GM18909 (cell line): ENCODE data around the gene ATP6V0E1.

Experiments
- ATAC-seq: cut with Tn5 transposase; IDR thresholded peaks from one replicate; pipeline ENCODE4 v1.9.1; 2021; ENCODE audit warnings: mild to moderate bottlenecking; ENCODE audit not compliant: unreplicated experiment, poor library complexity

ATP6V0E1 gene

DNA sequence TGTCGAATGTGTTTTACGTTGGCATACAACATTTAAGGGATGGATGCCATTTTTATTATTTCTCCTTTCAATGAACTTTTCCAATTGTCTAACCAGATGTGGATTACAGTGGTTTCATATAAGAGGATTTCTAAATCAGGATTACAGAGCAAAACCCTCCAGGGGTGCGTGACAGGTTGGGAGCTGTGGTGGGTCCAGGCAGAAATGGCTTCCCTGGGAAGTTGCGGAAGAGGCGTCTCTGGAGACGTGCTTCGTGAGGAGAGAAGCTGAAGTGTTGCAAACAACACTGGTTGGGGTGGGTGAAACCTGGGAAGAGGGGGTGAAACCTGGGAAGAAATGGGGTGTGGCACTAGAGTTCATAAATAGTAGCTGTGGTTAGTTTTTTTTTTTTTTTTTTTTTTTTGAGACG is 28.8 kb upstream of the ATP6V0E1 start:
- no peak for ATAC-seq

DNA sequence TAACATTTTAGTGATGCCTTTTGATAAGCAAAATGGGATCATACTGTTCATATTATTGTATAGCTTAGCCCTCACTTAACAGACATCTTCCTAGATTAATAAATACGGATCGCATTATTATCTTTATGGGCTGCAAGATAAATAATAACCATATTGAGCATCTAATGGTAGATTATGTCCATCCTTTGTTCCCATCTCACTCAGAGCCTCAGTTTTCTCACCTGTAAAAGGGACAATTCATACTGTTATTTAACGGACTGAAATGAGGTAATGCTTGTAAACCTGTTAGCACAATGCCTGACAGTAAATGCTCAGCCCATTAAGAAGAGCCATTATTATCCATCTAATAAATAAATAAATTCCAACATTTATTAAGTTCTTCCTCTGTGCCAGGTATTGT is 27.3 kb upstream of the ATP6V0E1 start:
- no peak for ATAC-seq

DNA sequence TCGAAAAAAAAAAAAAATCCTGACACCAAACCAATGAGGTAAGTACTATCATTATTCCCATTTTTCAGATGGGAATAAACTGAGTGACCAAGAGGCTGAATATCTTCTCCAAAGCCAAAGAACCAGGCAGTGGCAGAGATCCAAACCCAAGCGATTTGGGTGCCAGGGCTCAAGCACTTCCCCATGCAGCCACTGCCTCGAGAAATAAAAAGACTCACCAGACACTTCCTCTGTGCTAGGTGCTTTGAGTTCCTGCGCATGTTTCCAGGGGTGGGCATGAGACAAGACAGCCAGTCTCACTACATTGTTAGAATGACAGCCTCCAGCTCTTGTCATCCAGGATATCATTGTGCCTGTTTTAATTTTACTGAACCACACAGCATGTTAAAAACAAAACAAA is 26.6 kb upstream of the ATP6V0E1 start:
- ATAC-seq, result no peak

DNA sequence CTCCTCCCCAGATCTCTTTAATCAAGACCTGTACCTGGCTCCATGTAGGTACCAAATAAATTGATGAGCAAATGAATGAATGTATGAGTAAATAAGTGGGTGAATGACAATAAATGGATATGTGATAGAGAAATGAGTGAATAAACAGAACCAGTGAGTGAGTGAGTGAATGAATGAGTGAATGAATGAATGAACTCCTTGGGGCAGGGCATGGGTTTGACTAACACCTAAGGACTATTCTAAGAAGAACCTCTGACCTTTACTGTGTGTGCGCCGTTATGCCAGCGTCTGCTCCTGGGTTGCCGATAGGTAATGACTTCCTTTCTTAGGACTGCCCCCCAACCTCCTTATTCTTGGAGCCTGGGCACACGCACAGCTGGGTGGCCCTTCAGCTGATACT is 26.1 kb upstream of the ATP6V0E1 start:
- no peak for ATAC-seq

DNA sequence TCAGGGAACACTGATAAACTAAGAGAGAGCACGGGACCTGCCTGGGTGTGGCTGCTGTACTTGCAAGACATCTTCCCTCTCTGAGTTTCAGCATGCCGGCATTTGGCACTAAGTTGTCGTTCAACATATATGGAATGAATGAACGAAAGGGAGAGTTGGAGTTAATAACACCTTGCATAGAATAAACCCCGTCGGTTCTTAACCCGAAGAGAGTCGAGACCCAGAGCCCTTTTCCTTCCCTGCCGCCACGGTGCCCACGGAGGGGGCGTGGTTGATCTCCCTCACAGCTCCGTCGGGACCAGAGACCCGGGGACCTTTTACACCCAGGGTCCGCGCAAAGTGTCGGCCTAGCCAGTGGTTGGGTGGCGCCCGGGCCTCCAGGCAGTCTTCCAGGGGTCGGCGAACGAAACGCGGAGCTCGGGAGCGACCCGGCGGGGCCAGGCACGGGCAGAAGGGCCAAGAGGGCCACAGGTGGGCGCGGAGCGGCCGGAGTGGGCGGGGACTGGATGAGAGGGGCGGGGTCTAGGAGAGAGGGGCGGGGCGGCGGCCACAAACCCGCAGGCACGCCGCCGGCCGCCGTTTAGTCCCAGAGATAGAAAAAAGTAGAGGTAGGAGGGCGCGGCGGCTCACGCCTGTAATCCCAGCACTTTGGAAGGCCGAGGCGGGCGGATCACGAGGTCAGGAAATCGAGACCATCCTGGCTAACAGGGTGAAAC is 25.1 kb upstream of the ATP6V0E1 start:
- peak; percentile 65 for ATAC-seq

DNA sequence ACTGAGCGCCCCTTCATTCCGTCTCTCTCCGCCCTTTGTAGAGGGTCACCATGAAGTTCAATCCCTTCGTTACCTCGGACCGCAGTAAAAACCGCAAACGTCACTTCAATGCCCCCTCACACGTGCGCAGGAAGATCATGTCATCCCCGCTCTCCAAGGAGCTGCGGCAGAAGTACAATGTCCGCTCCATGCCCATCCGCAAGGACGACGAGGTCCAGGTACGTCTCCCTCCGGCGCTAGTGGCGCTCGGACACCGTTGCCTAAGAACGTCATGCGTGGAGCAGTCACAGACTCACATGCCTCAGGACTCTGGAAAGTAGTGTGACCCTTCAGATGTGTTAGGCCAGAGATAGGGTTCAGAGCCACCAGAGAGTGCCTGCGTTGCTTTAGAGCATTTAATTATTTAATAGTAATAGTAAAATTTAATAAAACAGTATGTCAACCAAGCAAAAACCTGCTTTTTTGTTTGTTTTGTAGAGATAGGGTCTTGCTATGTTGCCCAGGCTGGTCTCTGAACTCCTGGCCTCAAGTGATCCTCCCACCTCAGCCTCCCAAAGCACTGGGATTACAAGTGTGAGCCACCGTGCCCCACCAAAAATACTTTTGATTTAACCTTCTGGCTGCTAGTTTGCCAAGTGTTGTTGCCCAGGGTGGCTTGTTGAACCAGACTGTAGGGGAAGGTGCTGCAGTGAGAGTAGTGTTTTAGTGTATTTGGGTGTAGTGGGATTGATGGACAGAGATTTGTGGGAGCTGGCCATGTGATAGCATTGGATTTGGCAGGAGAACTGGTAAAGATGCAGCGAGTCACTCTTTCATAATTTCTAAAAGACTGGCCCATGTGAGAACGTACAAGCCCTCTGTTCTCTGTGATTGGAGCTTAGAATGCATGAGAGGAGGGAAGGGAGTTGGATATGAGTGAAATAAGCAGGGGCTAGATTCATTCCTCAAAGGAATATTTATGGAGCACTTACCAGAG is 23.5 kb upstream of the ATP6V0E1 start:
- ATAC-seq, result no peak

DNA sequence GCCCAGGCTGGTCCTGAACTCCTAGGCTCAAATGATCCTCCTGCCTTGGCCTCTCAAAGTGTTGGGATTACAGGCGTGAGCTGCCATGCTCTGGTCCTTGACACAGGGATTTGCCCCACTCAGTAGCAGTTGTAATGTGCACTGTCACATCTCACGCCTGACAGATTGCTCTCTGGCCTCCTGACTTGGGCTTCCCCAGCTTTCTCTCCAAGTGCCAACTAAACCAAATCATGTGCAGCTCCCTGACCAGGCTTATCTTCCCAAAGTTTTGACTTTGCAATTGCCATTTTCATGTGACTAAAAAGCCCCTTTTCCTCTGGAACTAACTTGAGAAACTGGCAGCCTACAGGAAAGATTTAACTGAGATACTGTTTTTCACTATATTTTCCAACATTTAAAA is 13.7 kb upstream of the ATP6V0E1 start:
- no peak for ATAC-seq

DNA sequence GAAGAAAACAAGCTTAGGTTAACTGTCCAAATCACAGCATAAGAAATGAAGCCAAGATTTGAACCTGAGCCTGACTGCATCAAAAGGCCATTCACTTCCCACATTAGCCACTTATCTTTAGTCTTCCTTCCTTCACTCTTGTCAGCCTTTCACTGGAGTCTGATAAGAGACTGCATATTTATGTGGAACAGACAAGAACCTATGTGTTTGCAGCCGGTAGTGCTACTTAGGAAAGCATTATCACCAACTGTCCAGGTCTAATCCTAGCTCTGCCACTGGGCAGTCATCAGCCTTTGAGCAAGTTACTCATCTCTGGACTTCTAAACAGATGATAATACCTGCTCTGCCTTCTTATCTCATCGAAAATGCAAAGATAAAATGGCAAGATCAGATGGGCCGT is 12.1 kb upstream of the ATP6V0E1 start:
- no peak for ATAC-seq

DNA sequence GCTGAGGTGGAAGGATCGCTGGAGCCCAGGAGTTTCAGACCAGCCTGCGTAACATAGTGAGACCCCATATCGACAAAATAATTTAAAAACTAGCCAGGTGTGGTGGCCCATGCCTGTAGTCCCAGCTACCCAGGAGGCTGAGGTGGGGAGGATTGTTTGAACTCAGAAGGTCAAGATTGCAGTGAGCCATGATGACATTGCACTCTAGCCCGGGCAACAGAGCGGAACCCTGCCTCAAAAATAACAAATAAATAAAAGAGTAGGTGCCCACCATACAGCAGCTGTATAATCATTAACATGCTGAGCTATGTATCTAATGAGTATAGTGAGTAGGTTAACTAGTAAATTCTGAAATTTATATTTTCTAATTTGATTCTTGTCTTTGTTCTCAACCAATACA is 11.0 kb upstream of the ATP6V0E1 start:
- no peak for ATAC-seq

DNA sequence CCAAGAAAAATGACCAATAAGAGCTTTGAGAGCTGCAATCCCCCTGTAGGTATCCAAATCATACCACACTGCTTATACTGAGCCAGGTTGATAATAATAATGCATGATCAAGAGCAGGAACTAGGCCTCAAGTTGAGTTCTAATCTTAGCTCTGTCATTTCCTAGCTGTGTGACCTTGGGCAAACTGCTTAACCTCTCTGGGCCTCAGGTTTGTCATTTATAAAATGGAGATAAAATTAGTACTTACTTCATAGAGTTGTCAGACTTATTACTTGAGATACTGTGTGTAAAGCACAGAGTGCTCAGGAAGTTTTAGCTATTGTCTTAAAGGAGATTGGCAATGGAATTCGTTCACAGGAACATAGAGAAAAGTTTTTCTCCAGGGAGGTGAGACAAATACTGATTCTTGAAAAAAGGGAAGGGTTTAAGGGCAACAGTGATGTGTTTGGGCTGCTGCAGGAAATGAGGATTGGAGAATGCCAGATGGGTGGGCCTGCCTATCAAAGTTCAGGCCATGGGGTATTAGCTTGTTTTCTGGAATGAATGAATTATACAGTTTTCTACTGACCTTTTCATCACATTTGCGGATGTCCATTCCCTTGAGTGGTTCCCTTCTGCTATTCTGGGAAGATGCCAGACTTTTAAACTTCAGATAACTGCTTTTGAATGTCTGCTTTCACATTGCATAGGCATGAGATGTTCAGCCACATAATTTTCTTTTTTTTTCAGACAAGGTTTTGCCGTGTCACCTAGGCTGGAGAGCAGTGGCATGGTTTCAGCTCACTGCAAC is 10.2 kb upstream of the ATP6V0E1 start:
- ATAC-seq, result no peak

DNA sequence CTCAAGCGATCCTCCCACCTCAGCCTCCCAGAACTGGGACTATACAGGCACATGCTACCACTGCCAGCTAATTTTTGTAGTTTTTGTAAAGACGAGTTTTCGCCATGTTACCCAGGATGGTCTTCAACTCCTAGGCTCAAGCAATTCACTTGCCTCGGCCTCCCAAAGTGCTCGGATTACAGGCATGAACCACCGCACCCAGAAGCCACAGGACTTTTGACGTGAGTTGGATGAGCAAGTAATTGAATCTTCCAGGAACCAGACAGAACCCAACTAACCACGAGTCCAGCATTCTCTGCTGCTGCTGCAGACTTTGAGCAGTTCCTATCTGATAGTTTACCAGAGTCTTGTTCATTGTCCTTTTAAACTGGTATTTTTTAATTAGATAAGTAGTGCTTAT is 9.6 kb upstream of the ATP6V0E1 start:
- no peak for ATAC-seq

DNA sequence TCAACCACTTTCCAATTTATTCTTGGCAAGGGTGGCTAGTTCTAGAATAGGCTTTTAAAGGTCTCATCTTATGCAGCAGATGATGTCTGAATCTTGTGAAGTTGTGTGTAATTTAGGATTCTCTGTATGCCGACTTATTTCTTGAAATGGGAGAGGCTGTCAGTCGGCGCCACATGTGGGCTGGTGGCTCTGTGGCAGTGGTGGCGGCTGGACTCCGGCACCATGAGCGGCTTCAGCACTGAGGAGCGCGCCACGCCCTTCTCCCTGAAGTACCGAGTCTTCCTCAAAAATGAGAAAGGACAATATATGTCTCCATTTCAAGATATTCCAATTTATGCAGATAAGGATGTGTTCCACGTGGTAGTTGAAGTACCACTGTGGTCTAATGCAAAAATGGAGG is 8.3 kb upstream of the ATP6V0E1 start:
- no peak for ATAC-seq

DNA sequence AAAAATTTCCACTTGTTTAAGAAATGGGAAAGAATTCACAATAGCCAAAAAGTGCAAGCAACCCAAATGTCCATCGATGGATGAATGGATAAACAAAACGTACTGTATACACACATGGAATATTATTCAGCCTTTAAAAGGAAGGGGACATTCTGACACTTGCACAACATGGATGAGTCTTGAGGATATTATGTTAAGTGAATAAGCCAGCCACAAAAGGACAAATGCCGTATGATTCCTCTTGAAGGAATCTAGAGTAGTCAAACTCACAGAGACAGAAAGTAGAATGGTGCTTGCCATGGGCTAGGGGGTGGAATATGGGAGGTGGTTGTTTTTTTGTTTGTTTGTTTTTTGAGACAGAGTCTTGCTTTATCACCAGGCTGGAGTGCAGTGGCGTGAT is 3.8 kb upstream of the ATP6V0E1 start:
- no peak for ATAC-seq

DNA sequence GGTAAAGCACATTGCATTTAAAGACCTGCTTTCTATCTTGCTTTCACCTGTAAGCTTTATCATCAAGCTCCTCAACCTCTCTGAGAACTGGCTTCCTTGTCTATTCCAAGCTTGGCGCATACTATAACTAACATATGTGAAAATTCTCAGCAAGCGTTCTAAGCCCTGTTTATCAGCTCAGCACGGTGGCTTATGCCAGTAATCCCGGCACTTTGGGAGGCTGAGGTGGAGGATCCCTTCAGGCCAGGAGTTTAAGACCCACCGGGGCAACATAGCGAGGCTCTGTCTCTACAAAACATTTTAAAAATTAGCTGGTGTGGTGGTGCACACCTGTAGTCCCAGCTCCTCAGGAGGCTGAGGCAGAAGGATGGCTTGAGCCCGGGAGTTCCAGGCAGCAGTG is 1.6 kb upstream of the ATP6V0E1 start:
- ATAC-seq, result no peak

DNA sequence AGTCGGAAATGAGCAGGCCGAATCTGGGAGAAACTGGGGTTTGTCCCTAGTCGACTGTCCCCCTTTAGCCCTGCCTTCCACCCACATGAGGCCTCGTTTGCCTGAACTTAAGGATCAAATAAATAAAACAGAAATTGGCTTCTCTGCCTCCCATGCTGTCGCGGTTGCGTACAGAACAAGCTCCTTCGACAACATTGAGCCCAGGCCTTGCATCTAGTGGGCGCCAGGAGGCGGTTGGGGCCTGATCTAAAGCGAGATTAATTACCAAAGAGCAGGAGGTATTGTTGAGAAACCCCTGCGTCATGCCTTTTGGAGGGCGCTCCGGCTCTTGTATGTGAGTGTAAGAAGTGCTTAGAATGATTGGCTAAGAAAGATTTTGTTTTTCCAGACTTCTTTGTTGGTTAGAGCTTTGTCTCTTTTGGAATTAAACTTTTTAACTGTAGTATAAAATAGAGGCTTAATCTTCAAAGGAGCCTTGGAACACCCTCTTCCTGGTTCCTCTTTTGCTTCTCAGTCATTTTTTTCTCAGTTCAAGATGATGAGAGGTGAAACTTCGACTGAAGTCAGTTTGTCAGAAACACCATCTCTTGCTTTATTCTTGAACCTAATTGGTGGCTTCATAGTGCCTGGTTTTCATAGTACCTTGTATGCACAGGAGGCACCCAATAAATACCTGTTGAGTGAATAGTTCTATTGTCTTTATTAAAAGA is 828 bp downstream of the ATP6V0E1 start:
- ATAC-seq, result peak; percentile 70

DNA sequence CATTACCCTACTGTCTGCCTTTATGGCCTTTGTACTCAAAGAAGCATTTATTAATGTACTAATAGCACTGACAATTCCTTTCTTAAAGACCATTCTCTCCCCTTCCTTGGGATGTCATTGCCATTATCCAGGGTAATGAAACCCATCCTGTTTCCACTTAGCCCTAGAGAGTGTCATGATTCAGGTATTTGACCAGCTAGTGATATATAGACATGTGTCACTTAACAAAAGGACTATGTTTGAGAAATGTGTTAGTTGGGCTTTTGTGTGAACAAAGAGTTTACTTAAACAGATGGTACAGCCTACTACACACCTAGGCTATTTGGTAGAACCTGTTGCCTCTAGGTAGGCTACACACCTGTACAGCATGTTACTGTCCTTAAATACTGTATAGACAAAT is 2.0 kb downstream of the ATP6V0E1 start:
- ATAC-seq, result no peak

DNA sequence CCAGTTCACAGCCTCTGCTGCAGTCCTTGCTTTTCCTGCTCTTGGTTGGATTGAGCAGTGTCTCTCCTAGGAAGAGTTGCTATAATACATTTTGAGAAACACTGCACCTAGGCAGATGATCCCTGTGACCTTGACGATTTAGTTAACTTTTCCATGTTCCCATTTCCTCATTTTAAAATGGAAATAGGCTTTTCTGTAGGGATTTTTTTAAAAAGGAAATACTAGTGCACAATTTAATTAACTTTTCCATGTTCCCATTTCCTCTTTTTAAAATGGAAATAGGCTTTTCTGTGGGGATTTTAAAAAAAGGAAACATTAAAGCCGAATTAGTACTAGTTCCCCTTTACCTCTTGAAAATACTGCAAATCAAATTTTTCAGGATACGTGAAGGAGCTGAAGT is 4.7 kb downstream of the ATP6V0E1 start:
- ATAC-seq, result no peak

DNA sequence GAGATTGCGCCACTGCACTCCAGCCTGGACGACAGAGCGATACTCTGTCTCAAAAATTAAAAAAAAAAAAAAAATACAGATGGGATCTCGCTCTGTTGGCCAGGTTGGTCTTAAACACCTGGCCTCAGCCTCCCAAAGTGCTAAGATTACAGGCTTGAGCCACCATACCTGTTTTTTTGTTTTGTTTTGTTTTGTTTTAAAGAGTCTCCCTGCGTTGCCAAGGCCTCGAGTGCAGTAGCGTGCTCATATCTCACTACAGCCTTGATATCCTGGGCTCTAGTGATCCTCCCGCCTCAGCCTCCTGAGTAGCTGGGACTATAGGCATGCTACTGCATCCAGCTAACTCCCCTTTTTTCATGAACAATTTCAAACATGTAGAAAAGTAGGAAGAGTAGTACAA is 7.2 kb downstream of the ATP6V0E1 start:
- ATAC-seq, result no peak

DNA sequence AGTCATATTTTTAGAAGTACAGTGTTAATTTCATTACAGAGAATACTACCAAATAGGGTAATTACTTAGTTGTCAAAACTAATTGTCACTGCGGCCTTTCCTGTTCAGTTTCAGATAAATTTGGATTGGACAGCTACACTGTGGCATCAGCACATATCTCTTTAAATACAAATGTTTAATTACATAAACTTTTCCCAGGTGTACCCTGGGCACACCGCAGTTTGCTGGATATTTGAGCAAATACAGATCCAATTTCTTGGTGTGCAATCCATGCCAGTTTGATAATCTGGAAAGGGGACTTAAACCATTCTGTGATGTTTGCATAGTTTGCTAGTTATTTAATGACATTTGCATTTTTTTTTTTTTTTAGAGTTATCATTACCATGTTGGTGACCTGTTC is 10.8 kb downstream of the ATP6V0E1 start:
- ATAC-seq, result no peak

DNA sequence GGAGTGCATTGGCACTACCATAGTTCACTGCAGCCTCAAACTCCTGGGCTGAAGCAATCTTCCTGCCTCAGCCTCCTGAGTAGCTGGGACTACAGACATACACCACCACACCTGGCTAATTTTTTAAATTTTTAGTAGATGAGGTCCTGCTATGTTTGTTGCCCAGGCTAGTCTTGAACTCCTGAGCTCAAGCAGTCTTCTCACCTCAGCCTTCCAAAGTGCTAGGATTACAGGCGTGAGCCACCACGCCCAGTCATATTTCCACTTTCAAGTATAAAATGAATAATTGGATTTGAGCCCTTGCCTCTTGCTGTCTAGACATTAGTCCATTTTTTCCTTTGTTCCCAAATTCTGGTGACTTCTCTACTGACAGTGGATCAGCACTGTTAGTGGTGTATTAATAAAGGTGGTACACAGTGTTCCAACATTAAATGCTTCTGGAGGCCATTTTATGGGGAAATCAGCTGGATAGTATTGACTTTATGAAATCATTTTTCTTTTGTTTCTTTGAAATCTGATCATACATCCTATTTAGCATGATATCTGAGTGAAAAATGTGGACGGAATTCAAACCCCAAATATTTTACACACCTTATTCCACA is 15.9 kb downstream of the ATP6V0E1 start:
- no peak for ATAC-seq
